A673 (cell line): ENCODE results near the gene MEGF11. TPM values are rescaled to one million over a fixed set of nuclear protein-coding genes. Genes with fewer than 3 reads are reported as not detected.

Experiments used
- BruUV-seq: library from RNA; stranded (reverse); fragments of 400-500 nt; replicated peaks from 2 replicates; lab custom pipeline; 2021; lab: Mats Ljungman, UMichigan
- CTCF ChIA-PET: fragments of 300-600 bp; sonication (Branson Sonifier 250); formaldehyde crosslinking; loops from one replicate; lab custom pipeline; 2022; ENCODE audit warnings: antibody characterized with exemption; lab: Charles Lee
- POLR2A ChIA-PET: fragments of 300-600 bp; sonication (Branson Sonifier 250); formaldehyde crosslinking; loops from one replicate; lab custom pipeline; 2022; ENCODE audit warnings: antibody characterized with exemption; ENCODE audit not compliant: low non-redundant PET; lab: Charles Lee
- DNase-seq: peaks from one replicate; pipeline ENCODE4 v3.0.0-alpha.2; 2015; ENCODE audit warnings: low spot score
- H3K27ac ChIP-seq: fragments of 200-600 bp; sonication (generic); 2 replicates; pipeline ENCODE4 v1.5.1; 2016; ENCODE audit warnings: mixed run types, low read depth, mild to moderate bottlenecking, mixed read lengths, antibody characterized with exemption, low read length; ENCODE audit not compliant: poor library complexity, severe bottlenecking
- H3K27me3 ChIP-seq: fragments of 200-600 bp; sonication (generic); replicated peaks from 2 replicates; pipeline ENCODE4 v1.6.1; 2017; ENCODE audit warnings: mixed run types, low read depth, mild to moderate bottlenecking, mixed read lengths, antibody characterized with exemption, low read length; ENCODE audit not compliant: insufficient read depth, poor library complexity
- H3K36me3 ChIP-seq: fragments of 200-600 bp; sonication (generic); 2 replicates; pipeline ENCODE4 v1.6.1; 2016; ENCODE audit warnings: mixed run types, mild to moderate bottlenecking, mixed read lengths, antibody characterized with exemption, low read length; ENCODE audit not compliant: insufficient read depth, poor library complexity, severe bottlenecking
- H3K4me1 ChIP-seq: fragments of 200-600 bp; sonication (generic); 2 replicates; pipeline ENCODE4 v1.6.1; 2017; ENCODE audit warnings: mixed run types, mild to moderate bottlenecking, mixed read lengths, antibody characterized with exemption, low read length; ENCODE audit not compliant: insufficient read depth, poor library complexity, severe bottlenecking
- H3K4me3 ChIP-seq: fragments of 200-600 bp; sonication (generic); 2 replicates; pipeline ENCODE4 v1.5.1; 2016; ENCODE audit warnings: low read depth, mixed run types, mild to moderate bottlenecking, mixed read lengths, low read length; ENCODE audit not compliant: poor library complexity, severe bottlenecking
- H3K9me3 ChIP-seq: fragments of 200-600 bp; sonication (generic); 2 replicates; pipeline ENCODE4 v1.6.1; 2016; ENCODE audit warnings: mixed run types, low read depth, mild to moderate bottlenecking, mixed read lengths, antibody characterized with exemption, low read length; ENCODE audit not compliant: poor library complexity, severe bottlenecking
- EZH2 ChIP-seq: fragments of 200-600 bp; sonication (generic); IDR thresholded peaks from 2 replicates; pipeline ENCODE4 v1.6.1; 2017; ENCODE audit warnings: borderline replicate concordance, low read depth, mild to moderate bottlenecking, mixed read lengths, antibody characterized with exemption, low read length; ENCODE audit not compliant: poor library complexity, severe bottlenecking
- intact Hi-C: fragments of 100-400 bp; cut with micrococcal nuclease; formaldehyde crosslinking; loops from one replicate; pipeline ENCODE4 v1.10.0; 2022; ENCODE audit not compliant: unreplicated experiment
- total RNA-seq: library from RNA; stranded (reverse); gene quantifications from 2 replicates; pipeline ENCODE4 v1.2.3, GENCODE V29; 2021
- TF ChIP-seq, protein P1 (sequence below): fragments of 300-800, 200-600 bp; sonication (generic); conservative IDR thresholded peaks from 2 replicates; pipeline ENCODE4 v1.5.1; 2017; ENCODE audit warnings: low read depth, mild to moderate bottlenecking, antibody characterized with exemption, low read length, moderate library complexity, mixed read lengths

Gene MEGF11
- total RNA-seq, 1 experiment from 2014 or later = 0.43 TPM

DNA sequence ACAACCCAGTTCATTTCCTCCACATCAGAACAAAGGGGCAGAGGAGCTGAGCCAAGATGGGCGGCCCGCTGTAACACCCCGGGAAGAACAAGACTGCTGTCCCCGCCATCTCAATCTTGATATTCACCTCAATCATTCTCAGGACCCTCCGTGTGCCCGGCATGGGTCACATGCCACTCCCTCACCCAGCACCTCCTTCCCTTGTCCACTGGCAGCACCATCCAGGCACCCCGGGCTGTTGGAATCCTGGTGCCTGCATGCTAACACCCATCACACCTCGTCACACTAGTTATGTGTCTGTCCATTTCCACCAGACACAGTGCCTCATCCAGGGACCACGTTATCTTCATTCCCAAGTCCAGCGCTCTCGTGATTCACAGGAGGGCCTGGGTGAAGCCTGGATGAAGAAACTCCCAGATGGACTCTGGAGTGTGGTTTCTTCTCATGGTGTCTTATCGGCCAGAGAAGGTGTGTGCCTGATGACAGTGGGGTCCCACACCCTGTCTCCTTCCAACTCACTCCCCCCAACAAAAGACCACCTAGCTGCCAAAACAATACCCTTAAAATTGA lies 16.7 kb downstream of the MEGF11 start:
- POLR2A ChIA-PET = no interaction called here
- Histone ChIP-seq H3K27ac (no peak overlapping the region), H3K36me3 (no peaks in the 10 kb centered on the region), H3K27me3 (peaks cover 47% of the 10 kb centered on the region), H3K4me1 (no peaks in the 10 kb centered on the region), H3K9me3 (no peaks in the 10 kb centered on the region), H3K4me3 (no peak overlapping the region)
- no TSS peak for BruUV-seq
- no peak for DNase-seq
- TF ChIP-seq, protein P1, sequence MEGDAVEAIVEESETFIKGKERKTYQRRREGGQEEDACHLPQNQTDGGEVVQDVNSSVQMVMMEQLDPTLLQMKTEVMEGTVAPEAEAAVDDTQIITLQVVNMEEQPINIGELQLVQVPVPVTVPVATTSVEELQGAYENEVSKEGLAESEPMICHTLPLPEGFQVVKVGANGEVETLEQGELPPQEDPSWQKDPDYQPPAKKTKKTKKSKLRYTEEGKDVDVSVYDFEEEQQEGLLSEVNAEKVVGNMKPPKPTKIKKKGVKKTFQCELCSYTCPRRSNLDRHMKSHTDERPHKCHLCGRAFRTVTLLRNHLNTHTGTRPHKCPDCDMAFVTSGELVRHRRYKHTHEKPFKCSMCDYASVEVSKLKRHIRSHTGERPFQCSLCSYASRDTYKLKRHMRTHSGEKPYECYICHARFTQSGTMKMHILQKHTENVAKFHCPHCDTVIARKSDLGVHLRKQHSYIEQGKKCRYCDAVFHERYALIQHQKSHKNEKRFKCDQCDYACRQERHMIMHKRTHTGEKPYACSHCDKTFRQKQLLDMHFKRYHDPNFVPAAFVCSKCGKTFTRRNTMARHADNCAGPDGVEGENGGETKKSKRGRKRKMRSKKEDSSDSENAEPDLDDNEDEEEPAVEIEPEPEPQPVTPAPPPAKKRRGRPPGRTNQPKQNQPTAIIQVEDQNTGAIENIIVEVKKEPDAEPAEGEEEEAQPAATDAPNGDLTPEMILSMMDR = no peak
- no peak for TF ChIP-seq EZH2
- intact Hi-C loops = no loop called here
- CTCF ChIA-PET = no interaction called here

DNA sequence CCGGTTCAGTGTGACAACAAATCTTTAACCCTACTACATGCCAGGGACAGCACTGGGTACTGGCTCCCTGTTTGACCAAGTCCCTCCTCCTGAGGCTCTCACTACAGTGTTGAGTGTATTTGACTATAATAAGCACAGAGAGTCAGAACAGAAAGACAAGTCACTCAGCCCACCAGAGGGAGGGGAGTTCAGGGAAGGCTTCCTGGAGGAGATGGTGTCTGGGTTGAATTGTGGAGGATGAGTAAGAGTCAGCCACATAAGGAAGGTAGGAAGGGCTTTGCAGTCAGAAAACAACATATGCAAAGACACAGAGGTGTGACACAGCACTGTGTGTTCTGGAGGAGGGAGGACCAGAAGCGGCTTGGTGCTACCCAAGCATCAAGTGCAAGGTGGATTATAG lies 17.7 kb downstream of the MEGF11 start:
- Histone ChIP-seq H3K4me3 (no peak overlapping the region), H3K27me3 (peaks cover 54% of the 10 kb centered on the region), H3K9me3 (no peaks in the 10 kb centered on the region), H3K4me1 (no peaks in the 10 kb centered on the region), H3K27ac (no peak overlapping the region), H3K36me3 (no peaks in the 10 kb centered on the region)
- no peak for TF ChIP-seq EZH2
- TF ChIP-seq, protein P1 = no peak
- CTCF ChIA-PET = no interaction called here
- BruUV-seq = no TSS peak
- no peak for DNase-seq
- POLR2A ChIA-PET = no interaction called here
- intact Hi-C loops = no loop called here

DNA sequence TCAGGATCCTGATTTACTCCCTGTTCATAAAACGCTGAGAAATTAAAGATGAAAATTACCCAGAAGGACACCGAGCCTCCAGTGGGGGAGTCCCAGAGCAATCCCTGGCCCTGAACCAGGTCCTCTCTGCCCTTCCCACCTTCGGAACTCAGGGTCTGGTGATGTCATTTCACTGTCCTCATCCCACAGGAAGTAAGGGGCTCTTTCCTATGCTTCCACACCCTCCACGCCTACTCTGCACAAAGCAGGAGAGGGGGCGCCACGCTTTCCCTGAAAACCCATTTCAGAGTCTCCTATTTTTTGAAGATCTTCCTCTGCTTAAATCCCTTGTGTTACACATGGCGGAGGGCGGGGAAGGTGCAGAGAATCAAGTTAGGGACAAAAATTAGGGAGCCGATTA lies 18.8 kb downstream of the MEGF11 start:
- intact Hi-C loops = no loop called here
- ChIA-PET CTCF (no interaction called here), POLR2A (no interaction called here)
- H3K27me3 ChIP-seq = peaks cover 49% of the 10 kb centered on the region
- H3K4me1 ChIP-seq = no peaks in the 10 kb centered on the region
- no peak overlapping the region for H3K4me3 ChIP-seq
- H3K9me3 ChIP-seq = no peaks in the 10 kb centered on the region
- BruUV-seq = no TSS peak
- no peak overlapping the region for H3K27ac ChIP-seq
- TF ChIP-seq EZH2 = no peak
- TF ChIP-seq, protein P1 = no peak
- no peak for DNase-seq
- H3K36me3 ChIP-seq = no peaks in the 10 kb centered on the region
